ENCODE results near the gene TLX1.

- TF ChIP-seq GATA2 (IDR thresholded peaks at IDR 0.05; ENCODE audit: low read depth, low read length) (no peak), GATA3 (IDR thresholded peaks at IDR 0.05; ENCODE audit: low read depth, low read length) (no peak)
These were observed 999 bp downstream of the TLX1 start for GRCh38 chr10:101131962-101132635.
